HG03135 (cell line): ENCODE measurements around the gene GADD45GIP1.

Experiments used
- ATAC-seq: cut with Tn5 transposase; IDR thresholded peaks from one replicate; pipeline ENCODE4 v1.9.1; 2021; ENCODE audit warnings: mild to moderate bottlenecking, moderate library complexity; ENCODE audit not compliant: unreplicated experiment

Gene GADD45GIP1

DNA sequence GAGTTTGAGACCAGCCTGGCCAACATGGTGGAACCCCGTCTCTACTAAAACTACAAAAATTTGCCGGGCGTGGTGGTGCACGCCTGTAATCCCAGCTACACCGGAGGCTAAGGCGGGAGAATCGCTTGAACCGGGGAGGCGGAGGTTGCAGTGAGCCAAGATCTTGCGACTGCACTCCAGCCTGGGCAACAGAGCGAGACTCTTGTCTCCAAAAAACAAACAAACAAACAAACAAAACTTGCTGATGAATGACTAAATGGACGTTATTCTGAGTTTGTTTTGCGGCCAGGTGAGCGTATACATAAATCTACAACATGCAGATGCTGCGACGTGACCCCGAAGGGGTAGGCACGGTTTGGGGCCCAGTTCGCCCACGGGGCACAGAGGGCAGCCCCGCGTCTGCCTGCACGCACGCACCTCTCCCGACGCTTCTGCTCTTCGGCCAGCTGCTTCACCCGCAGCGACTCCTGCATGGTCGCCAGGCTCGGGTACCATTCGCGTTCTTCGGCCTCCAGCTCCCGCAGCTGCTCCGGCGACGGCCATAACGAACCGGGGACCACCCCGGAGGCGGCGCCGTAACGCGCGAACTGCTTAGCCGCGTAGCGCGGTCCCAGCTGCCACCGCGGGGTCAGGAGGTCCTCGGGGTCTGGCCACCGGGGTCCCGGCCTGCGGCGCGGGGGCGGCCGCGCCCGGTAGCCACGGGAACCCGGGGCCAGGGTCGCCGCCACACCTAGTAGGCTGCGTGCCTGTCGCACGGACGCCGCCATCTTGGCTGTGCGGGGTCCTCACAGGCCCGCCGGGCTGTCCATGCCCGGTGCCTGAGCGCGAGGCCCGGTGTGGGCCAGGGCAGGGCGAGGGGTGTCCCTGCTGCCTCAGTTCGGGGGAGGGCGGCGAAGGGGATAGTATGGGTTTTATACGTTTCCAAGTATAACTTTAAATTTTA lies at the start of gene GADD45GIP1:
GADD45GIP1 (minus strand) TSS at position 778 of the 943 bp plus-strand sequence; CDS start at position 767, 11 bp downstream.
- peak; percentile 76 for ATAC-seq

DNA sequence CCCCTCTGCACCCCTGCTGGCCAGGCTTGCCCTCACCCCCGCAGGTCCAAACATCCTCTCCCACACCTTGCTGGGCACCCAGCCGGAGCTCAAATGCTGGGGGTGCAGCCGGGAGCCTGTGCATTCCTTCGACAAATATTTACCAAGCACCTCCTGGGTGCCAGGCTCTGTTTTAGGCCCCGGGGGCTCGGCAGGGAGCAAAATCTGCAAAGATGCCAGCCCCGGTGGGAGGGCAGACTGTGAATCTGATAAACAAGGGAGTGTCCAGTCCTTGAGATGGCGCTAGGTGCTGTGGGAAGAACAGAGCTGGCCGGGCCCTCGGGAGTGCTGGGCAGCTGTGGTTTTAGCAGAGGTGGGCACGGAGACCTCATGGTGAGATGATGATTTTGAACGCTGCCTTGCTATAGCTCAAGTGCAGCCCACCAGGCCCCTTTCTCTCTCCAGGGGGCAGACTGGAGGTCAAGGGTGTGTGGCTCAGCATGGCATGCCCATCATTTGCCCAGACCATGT lies 48.9 kb upstream of the GADD45GIP1 start:
- no peak for ATAC-seq

DNA sequence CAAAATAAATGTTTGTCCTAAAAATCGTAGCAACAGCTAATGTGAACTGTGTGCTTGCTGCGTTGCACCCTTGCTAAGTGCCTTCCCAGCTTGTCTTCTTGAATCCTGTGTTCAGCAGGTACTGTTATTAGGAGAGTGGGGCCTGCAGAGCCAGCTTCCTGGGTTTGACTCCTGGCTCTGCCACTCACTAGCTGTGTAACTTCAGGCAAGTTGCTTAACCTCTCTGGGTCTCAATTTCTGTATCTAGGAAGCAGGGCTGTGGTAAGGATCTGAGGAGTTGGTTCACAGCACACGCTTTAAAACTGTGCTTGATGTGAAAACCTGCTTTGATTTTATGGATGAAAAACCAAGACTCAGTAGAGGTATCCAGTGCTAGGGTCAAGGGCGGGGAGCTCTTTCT lies 48.2 kb upstream of the GADD45GIP1 start:
- no peak for ATAC-seq

DNA sequence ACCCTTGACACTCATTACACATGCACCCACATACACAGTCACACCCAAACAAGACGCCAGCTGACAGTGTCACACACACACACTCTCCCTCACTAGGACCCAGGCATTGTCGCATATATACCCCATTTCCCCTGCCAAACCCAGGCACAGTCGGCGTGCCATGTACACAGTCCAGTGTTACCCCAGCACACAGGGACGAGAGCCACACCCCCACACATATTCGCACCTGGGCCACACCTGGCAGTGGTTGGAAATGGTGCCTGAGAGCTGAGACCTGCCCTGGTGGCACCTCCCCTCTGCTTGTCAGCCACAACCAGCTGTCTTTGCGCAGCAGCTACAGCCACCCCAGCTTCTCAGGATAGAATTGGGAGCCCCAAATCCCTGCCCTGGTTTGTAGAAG lies 47.2 kb upstream of the GADD45GIP1 start:
- no peak for ATAC-seq

DNA sequence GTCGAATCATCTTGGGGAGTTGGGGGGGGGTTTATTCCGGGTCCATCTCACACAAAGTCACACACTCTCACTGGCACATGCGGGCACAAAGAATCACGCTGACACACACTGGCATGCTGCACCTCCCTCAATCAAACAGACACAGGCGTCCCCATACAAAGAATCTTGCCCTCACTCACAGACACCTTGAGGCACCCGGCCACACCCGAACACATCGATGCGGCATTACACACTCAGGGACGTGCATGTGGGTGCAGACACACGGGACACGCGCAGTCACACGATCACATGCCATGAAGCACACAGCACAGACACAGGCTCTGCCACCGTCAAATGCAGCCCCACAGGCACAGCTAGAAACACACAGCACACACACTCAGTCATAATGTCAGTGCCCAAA lies 46.1 kb upstream of the GADD45GIP1 start:
- no peak for ATAC-seq

DNA sequence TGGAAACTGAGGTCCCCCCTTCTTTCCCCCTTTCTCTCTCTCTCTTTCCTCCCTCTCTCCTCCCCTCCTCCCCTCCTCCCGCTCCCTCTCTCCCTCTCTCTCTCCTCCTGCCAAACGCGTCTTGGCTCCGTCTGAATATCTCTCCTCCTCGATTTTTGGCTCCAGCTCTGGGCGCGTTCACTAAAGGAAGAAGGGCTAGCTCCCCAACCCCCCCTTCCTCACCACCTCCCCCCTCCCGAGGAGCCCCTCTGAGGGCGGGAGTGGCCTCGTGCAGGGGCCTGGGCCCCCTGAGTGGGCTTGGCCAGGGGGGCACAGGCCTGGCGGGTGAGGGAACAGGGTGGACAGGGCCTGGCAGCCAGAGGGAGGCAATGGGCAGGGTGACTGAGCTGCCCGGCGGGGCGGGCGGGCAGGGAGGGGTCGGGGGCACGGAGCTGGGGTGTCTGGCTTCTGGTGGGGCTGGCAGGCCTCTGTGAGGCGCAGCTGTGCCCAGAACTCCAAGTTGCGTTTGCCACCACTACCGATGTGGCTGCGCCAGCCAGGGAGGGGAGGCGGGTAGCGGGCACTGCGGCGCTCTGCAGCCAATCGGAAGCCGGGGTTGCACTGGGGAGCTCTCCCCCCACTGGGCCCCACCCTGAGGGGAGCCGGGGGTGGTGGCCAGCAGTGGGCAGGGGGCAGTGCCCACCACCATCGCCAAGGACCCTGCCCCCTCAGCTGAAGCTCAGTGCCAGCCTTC lies 45.3 kb upstream of the GADD45GIP1 start:
- ATAC-seq, result no peak

DNA sequence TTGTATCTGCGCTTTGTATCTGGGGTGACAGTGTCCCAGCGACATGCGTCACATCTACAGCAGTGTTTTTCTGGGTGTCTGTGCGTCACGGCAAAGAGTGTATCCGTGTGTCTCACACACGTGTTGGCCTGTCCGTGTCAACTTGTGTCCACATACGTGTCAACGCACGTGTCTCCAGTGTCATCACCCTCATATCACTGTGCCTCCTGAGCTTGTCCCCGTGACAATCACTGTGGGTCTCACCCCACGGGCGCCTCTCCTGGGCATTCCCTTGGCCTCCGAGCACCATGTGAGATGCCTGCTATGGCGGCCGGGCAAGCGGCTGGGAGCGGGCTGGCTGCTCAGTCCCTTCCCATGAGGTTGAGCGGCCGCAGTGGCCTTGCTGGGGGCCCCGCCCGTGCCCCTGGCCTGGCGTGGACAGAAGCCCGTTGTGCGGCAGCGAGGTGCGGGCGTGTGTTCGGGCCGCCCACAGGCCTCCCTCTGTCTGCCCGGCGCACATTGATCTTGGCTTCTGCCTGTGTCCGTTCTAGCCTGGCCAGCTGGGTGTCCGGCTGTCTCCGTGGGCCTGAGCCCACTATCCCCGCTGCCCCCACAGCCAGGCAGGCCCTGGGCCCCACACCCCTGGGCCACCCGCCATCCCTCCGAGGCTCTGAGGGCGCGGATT lies 44.6 kb upstream of the GADD45GIP1 start:
- ATAC-seq, result no peak

DNA sequence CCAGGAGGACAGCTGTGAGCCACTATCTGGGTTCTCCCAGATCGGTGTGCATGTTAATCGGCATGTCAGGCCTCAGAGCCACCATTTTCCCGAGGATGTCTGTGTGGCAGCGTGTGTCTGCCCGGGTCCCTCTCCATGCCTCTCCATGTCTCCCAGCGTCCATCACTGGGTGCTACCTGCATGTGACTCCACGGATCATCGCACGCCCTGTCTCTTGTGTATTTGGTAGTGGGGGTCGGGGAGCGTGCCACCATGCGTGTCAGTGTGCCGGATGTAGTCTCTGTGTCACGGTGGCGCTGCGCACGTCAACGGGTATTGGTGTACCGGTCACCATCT lies 44.1 kb upstream of the GADD45GIP1 start:
- ATAC-seq, result no peak

DNA sequence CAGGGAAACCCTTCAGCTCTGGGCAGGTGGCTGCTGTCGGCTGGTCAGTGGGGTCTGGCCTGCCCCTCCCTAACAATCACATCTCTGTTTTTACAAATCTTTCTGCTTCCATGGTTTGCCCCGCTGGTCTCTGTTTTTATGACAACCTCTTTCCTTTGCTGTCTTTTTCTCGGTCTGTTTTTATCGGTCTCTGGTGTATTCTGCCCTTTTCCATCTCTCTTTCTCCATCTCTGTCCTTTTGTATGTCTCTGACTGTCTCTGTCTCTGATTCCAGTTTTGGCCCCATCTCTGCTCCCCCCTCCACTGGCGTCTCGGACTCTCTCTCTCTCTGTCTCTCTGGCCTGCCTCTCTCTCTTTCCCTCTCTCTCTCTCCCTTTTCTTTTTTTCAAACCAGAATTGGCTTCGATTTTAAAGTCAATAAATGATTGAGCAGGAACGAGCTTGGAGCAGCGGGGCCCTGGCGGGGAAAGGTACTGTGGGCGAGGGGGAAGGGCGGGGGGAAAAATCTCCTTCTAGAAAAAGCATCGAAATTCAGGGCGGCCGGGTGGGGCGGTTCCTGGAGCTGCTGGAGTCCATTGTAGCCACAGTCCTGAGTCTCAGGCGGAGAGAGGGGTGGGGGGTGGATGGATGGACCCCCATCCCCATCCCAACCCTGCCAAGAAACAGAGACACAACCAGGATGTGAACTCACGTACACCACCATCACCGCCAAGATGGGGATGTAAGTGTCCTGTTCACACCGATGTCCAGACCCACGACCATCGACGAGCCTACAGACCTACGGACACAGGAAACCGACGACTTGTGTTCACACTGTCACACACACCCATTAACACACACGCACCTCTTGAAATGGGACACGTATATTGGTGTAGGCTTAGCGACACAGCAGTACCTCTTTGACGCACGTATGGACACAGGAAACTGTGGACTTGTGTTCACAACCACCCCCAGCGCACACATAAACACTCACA lies 41.2 kb upstream of the GADD45GIP1 start:
- no peak for ATAC-seq

DNA sequence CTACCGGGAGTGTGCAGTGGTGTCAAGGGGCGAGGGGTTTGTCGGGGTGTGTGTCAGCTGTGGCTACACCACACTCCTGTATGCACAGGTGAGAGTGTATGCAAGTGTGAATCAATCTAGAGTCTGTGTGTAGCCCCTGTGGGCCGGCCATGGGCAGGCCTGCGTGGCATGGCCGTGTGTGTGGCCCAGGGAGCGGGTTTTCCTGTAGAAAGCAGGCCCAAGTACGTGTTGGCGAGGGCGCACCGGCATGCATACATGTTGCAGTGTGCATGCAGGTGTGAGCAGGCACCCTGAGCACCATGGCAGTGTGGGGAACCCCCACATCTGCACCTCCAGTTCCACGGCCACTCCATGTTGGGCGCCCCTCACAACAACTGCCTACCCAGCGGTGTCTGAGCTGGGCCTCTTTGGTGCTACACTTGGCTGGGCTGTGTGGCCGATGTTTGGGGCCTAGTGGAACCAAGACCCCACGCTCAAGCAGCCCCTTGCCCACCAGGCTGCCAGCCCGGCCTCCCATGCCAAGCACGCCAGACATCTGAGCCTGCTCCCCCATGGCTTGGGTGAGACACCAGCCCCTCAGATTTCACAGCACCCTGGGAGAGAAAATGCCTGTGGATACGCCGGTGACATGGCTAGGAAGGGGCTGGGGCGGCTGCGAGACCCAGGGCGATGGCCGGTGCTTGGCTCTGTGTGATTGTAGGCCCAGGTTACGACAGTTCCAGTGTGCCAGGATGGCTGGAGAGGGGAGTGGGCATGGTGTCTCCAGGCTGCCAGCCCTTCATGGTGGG lies 40.4 kb upstream of the GADD45GIP1 start:
- no peak for ATAC-seq

DNA sequence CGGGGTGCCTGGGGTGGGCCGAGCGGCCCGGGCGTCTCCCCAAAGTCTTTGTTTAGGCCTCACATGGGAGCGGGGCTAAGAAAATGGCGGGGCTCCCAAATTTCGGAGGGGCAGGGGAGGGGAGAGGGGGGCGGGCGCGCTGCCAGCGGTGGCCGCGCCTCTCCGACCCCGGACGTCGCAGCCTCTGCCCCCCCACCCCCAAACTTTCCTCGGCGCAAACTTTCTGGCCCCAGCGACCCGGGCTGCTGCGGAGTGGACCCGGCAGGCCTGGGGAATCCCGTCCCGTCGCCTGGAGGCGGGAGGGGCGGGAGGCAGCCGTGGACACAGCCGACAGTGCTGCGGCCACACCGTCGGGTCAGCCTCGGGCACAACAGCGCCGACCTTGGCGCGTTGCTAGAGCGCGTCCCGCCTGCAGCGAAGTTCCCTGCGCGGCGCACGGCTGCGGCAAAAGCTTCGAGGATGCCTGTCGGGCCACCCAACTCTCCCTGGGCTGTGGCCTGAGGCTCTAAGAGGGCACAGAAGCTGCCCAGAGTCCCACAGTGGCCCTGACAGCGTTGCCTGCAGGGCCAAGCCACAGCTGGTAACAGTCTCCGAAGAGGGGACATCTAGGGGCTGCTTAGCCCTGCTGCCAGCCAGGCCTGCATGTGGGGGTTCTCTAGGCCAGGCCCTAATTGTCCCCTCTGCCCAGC lies 39.5 kb upstream of the GADD45GIP1 start:
- no peak for ATAC-seq

DNA sequence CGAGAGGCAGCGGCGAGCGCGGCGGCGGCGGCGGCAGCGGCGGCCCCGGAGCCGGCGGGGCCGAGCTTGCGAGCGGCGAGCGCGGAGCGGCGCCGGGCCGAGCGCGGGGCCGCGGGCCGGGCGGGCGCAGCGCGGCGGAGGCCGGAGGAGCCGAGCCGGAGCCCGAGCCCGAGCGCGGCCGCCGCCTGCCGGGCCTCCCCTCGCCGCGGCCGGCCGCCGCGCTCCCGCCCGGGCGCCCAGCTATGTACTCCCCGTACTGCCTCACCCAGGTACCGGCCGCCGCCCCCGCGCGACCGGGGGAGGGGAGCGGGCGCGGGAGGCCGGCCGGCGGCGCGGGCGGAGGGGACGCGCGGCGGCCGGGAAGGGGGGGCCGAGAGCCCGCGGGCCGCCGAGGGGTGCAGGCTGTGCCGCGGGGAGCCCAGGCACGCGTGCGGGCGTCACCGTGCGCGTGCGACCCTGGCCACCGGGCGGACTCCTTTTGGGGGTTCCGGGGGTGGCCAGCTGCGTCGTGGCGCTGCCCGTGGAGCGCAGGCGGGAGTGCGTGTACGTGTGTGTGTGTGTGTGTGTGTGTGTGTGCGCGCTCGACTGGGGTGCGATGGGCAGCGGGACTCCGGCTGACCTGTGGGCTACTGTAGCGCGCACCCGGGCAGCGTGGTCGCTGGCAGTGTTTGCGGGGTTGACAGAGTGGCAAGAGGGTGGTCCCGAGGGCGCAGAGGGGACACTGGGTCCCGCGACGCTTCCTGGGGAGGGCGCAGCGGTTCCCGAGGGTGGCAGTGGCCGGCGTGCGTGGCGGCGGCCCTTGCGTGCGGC lies 38.8 kb upstream of the GADD45GIP1 start:
- ATAC-seq, result no peak

DNA sequence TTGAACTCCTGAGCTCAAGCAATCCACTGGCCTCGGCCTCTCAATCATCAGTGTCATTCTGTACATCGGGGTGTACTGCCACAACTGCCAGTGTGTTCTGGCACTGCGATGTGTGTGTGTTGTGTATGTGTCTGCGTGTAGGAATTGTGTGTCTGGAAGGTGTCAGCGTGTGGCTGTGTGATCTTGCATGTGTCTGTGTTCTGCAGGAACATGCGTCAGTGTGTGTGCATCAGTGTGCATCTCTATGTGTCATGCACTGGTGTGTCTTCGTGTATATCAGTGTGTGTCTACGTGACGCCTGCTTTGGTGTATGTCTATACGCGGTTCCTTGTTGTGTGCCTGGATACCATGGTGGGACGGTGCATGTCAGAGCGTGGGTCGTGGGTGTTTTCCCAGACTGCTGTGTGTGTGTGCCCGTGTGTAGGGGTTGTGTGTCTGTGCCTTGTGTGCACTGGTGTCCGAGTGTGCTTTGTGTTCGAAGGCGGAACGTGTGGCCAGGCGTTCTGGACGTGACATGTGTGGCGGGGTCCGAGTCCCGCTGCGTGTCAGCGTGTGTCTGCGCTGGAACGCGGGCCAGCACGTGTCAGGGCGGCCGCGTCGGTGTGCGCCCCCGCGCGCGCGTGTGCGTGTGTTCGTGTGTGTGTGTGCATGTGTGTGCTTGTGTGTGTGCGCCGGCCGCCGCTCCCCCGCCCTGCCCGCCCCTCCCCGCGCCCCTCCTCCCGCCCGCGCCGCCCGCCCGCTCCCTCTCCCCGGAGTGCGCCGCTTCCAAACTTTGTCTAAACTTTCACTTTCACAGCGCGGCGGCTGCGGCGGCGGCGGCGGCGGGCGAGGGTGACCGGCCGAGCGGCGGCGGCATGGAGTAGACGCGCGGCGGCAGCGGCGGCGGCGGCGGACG lies 37.9 kb upstream of the GADD45GIP1 start, which contains the start of gene NFIX:
NFIX (plus strand) TSS at position 775 of the 895 bp plus-strand sequence. CDS start 363 bp downstream, outside the sequence.
- no peak for ATAC-seq

DNA sequence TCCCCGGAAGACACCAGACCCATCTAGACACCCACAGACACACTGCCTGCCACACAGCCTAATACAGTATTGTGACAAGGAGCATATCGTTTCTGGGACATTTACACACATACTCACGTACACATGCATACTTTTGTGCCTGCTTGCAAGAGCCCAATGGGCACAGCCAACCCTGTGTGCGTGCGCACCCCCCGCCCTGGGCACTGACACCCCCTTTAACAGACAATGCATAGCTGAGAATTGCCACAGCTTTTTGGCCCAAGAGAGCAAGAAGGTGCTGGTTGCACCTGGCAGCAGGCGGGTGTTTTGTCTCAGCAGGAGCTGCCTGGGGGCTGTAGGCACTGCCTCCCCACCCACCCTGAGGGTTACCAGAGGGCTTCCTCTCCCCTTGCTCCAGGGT lies 36.5 kb upstream of the GADD45GIP1 start:
- ATAC-seq, result no peak

DNA sequence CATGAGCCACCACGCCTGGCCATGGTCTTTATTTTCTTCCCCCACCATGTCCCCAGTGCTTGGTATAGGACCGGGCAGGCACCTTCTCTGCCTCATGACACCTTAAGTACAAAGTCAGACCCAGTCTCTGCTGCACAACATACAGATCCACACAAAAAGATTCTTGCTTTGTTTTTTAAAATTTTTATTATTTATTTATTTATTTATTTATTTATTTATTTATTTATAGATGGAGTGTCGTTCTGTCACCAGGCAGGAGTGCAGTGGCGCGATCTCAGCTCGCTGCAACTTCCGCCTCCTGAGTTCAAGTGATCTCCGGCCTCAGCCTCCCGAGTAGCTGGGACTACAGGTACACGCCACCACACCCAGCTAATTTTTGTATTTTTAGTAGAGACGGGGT lies 35.7 kb upstream of the GADD45GIP1 start:
- no peak for ATAC-seq

DNA sequence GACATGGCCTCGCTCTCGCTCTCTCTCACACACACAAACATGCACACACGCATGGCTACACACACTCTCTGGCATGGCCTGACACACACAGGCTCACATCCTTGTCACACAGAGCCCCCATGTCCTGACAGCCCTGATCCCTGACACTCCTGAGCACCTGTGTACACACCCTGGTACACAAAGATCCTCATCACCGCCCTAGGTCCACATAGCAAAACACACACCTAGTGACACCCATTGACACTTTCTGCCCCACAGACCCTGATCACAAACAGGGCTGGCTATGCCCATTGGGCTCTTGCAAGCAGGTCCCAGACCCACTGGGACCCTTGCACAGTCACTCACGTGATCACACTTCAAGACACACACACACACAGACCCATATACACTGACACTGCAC lies 34.3 kb upstream of the GADD45GIP1 start:
- ATAC-seq, result no peak

DNA sequence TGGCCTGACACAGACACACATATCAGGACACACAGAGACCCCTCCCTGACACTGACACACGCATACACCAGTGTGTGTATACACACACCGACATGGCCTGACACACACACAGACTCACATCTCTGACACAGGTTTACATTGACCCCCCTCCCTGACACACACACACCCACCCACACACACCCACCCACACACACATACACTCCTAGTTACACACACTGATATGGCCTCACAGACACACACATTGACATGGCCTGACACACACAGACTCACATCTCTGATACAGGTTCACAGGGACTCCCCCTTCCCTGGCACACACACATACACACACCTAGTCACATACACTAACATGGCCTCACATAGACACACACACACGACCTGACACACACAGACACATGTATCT lies 33.8 kb upstream of the GADD45GIP1 start:
- ATAC-seq, result no peak
